Vagina (tissue), 2 donors: Measurements from ENCODE around the gene TMEM89.

Experiments
- POLR2A ChIP-seq, 2 donors: fragments of 450-650 bp; IDR thresholded peaks; one replicate each; pipeline ENCODE4 v1.6.1; 2017; ENCODE audit warnings: antibody characterized with exemption in 2 of 2, mild to moderate bottlenecking in 2 of 2, moderate library complexity in 2 of 2
- POLR2AphosphoS5 ChIP-seq, 2 donors: sonication (generic); formaldehyde crosslinking; IDR thresholded peaks; one replicate each; pipeline ENCODE4 v1.9.0; 2017; ENCODE audit warnings: antibody characterized with exemption in 2 of 2, mild to moderate bottlenecking in 2 of 2, low read depth in 1 of 2; ENCODE audit not compliant: insufficient read depth in 1 of 2
- TF ChIP-seq, protein P1 (sequence below), 3 experiments: fragments of 450-650 bp in 2 of 3; fragments of 200-600 bp in 1 of 3; sonication (generic) in 1 of 3; IDR thresholded peaks; one replicate each; pipeline ENCODE4 v1.5.1; 2017 to 2019; ENCODE audit warnings: antibody characterized with exemption in 3 of 3, mild to moderate bottlenecking in 2 of 3, moderate library complexity in 2 of 3

DNA sequence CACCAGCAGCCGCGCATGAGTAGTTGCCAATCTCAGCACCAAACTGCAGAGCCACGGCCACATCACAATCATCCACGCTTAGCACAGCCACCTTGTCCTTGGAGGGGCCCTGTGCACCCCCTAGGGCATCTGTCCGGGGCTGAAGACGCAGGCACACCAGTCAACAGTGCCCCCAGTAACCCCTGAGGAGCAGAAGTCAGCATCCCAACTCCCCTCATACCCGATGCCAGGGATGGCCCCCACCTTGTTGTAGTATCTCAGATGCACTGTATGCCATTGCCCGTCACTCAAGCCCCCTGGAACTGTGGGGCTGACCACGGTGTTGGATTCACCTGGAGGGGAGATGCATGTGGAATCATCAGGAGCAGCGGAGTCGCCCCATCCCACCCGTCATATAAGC lies 33.5 kb upstream of the TMEM89 start:
- TF ChIP-seq POLR2A (IDR thresholded peaks at IDR 0.05) (no peak), POLR2AphosphoS5 (IDR thresholded peaks at IDR 0.05; ENCODE audit: insufficient read depth in 1 of 2, low read depth in 1 of 2) (no peak)
- TF ChIP-seq, protein P1, sequence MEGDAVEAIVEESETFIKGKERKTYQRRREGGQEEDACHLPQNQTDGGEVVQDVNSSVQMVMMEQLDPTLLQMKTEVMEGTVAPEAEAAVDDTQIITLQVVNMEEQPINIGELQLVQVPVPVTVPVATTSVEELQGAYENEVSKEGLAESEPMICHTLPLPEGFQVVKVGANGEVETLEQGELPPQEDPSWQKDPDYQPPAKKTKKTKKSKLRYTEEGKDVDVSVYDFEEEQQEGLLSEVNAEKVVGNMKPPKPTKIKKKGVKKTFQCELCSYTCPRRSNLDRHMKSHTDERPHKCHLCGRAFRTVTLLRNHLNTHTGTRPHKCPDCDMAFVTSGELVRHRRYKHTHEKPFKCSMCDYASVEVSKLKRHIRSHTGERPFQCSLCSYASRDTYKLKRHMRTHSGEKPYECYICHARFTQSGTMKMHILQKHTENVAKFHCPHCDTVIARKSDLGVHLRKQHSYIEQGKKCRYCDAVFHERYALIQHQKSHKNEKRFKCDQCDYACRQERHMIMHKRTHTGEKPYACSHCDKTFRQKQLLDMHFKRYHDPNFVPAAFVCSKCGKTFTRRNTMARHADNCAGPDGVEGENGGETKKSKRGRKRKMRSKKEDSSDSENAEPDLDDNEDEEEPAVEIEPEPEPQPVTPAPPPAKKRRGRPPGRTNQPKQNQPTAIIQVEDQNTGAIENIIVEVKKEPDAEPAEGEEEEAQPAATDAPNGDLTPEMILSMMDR (IDR thresholded peaks at IDR 0.05) = no peak
